Glutamatergic neuron (in vitro differentiated cells): Measurements from ENCODE around the gene RYR1. TPM values are rescaled to one million over a fixed set of nuclear protein-coding genes. Genes with fewer than 3 reads are reported as not detected.
"Not testable (repeated sequence)": the region's sequence is repeated elsewhere in the genome, so short reads cannot be mapped to it uniquely, and the experiment has no call there.

Experiments
- DNase-seq: peaks from one replicate; pipeline ENCODE4 v3.0.0; 2022
- H3K27ac Mint-ChIP-seq: one replicate; pipeline ENCODE4 v1.8.0; 2020; ENCODE audit warnings: mild to moderate bottlenecking, mixed read lengths, inconsistent platforms; ENCODE audit not compliant: unreplicated experiment
- H3K27me3 Mint-ChIP-seq: one replicate; pipeline ENCODE4 v1.8.0; 2020; ENCODE audit warnings: mild to moderate bottlenecking, moderate library complexity, mixed read lengths, inconsistent platforms; ENCODE audit not compliant: unreplicated experiment
- H3K36me3 Mint-ChIP-seq: one replicate; pipeline ENCODE4 v1.8.0; 2020; ENCODE audit warnings: mild to moderate bottlenecking, mixed read lengths, inconsistent platforms; ENCODE audit not compliant: unreplicated experiment
- H3K4me1 Mint-ChIP-seq: one replicate; pipeline ENCODE4 v1.8.0; 2020; ENCODE audit warnings: mild to moderate bottlenecking, low read depth, mixed read lengths, inconsistent platforms; ENCODE audit not compliant: unreplicated experiment
- H3K4me3 Mint-ChIP-seq: one replicate; pipeline ENCODE4 v1.8.0; 2020; ENCODE audit warnings: mild to moderate bottlenecking, mixed read lengths, inconsistent platforms; ENCODE audit not compliant: unreplicated experiment
- H3K9me3 Mint-ChIP-seq: one replicate; pipeline ENCODE4 v1.8.0; 2020; ENCODE audit warnings: mild to moderate bottlenecking, moderate library complexity, mixed read lengths, inconsistent platforms; ENCODE audit not compliant: unreplicated experiment
- CTCF ChIP-seq: fragments of 200-600 bp; sonication (generic); IDR thresholded peaks from one replicate; pipeline ENCODE4 v1.5.0; 2021; ENCODE audit not compliant: partially characterized antibody, unreplicated experiment
- total RNA-seq: library from RNA; stranded (reverse); fragmentation: NEBNext Ultra II Directional; extraction: Animal tissue kit (Norgen Biotek cat#: 25700); gene quantifications from one replicate; pipeline ENCODE4 v1.2.1, GENCODE V29; 2021; ENCODE audit not compliant: unreplicated experiment

Gene RYR1
- total RNA-seq, 1 donor from 2014 or later, result 117 TPM

GRCh38 chr19:38405276-38405675 is 28.2 kb upstream of the RYR1 start:
- Mint-ChIP-seq H3K9me3 (peaks cover 6% of the 10 kb centered on the region), H3K27ac (no peak overlapping the region), H3K4me1 (peaks cover 9% of the 10 kb centered on the region), H3K36me3 (no peaks in the 10 kb centered on the region), H3K27me3 (peaks cover 15% of the 10 kb centered on the region), H3K4me3 (no peak overlapping the region)
- no peak for TF ChIP-seq CTCF
- no peak for DNase-seq

GRCh38 chr19:38409631-38410133 is 23.8 kb upstream of the RYR1 start:
- H3K27ac Mint-ChIP-seq, result peak overlapping the region; percentile 89
- H3K36me3 Mint-ChIP-seq, result no peaks in the 10 kb centered on the region
- H3K27me3 Mint-ChIP-seq, result peaks cover 12% of the 10 kb centered on the region
- peak overlapping the region; percentile 55 for H3K4me3 Mint-ChIP-seq
- TF ChIP-seq CTCF, result no peak
- no peak for DNase-seq
- peaks cover 12% of the 10 kb centered on the region for H3K4me1 Mint-ChIP-seq
- H3K9me3 Mint-ChIP-seq, result peaks cover 1% of the 10 kb centered on the region

GRCh38 chr19:38410407-38410806 is 23.1 kb upstream of the RYR1 start:
- not testable (repeated sequence) for DNase-seq, H3K9me3 Mint-ChIP-seq, H3K27ac Mint-ChIP-seq, H3K36me3 Mint-ChIP-seq, H3K27me3 Mint-ChIP-seq, H3K4me3 Mint-ChIP-seq
- peaks cover 12% of the 10 kb centered on the region for H3K4me1 Mint-ChIP-seq

- H3K36me3 Mint-ChIP-seq, result no peaks in the 10 kb centered on the region
- TF ChIP-seq CTCF, result no peak
- H3K27me3 Mint-ChIP-seq, result peaks cover 9% of the 10 kb centered on the region
- DNase-seq, result no peak
- peaks cover 1% of the 10 kb centered on the region for H3K9me3 Mint-ChIP-seq
- H3K4me1 Mint-ChIP-seq, result peaks cover 12% of the 10 kb centered on the region
- no peak overlapping the region for H3K4me3 Mint-ChIP-seq
- no peak overlapping the region for H3K27ac Mint-ChIP-seq
Measured at GRCh38 chr19:38411041-38411712, 22.3 kb upstream of the RYR1 start.

- not testable (repeated sequence) for H3K27ac Mint-ChIP-seq, H3K4me3 Mint-ChIP-seq, H3K36me3 Mint-ChIP-seq, H3K9me3 Mint-ChIP-seq, DNase-seq
- Mint-ChIP-seq H3K27me3 (peaks cover 11% of the 10 kb centered on the region), H3K4me1 (peaks cover 16% of the 10 kb centered on the region)
Measured at GRCh38 chr19:38411898-38412297, 21.6 kb upstream of the RYR1 start.

GRCh38 chr19:38412491-38412890 is 21.0 kb upstream of the RYR1 start:
- Mint-ChIP-seq H3K4me1 (peaks cover 22% of the 10 kb centered on the region), H3K9me3 (peaks cover 1% of the 10 kb centered on the region), H3K27ac (no peak overlapping the region), H3K36me3 (no peaks in the 10 kb centered on the region), H3K4me3 (no peak overlapping the region), H3K27me3 (peaks cover 11% of the 10 kb centered on the region)
- no peak for TF ChIP-seq CTCF
- no peak for DNase-seq
